Activated CD8-positive, alpha-beta memory T cell treated with anti-CD3 and anti-CD28 coated beads, Interleukin-2, amount 50 U/mL, for 1 hour (primary cell): ENCODE results near the gene SPOCK2.
"Not testable (repeated sequence)": the region's sequence is repeated elsewhere in the genome, so short reads cannot be mapped to it uniquely, and the experiment has no call there.

Experiments
- DNase-seq: peaks from one replicate; pipeline ENCODE4 v3.0.0-alpha.2; 2020; ENCODE audit errors: extremely low read depth

Gene SPOCK2

DNA sequence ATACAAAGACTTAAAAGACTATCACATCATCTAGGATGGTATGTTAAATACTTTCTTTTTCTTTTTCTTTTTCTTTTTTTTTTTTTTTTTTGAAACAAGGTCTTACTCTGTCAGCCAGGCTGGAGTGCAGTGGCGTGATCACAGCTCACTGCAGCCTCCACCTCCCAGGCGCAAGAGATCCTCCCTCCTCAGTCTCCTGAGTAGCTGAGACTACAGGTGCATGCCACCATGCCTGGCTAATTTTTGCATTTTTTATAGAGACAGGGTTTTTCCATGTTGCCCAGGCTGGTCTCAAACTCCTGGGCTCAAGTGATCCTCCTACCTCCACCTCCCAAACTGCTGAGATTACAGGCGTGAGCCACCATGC is 19.6 kb upstream of the SPOCK2 start:
- DNase-seq = not testable (repeated sequence)

DNA sequence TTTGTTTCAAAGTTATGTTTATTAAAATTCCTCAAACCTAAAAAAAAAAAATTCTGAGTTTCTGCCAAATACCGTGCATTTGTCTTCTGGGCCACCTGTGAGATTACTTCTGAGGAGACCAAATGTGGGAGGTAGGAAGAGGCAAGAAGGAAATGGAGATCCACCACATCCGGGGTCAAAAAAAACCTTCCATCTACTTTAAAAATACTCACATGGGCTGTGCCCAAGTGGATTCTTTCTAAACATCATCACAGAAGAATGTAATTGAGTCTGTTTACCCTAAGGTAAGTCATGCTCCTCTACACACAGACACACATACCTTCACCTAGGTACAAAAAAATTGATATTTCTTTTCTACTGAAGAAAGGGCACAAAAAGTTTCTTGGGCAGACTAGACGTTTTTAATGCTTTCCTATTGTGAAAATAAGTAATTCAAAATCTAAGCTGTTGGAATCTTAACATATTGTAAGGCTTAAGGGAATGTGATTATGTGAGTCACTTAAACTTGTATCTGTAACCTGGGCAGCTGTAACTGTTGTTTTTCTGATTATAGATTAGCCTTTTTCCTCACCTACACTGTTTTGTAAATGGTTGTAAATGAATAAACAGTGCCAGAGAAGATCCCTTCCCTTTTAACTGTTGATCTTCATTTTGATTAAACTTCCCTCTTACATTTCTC is 19.1 kb upstream of the SPOCK2 start:
- no peak for DNase-seq

- no peak for DNase-seq
Observed at GRCh38 chr10:72106896-72107295, 18.5 kb upstream of the SPOCK2 start.

GRCh38 chr10:72106154-72106849 is 18.0 kb upstream of the SPOCK2 start:
- no peak for DNase-seq

- no peak for DNase-seq
Observed at GRCh38 chr10:72105710-72106109, 17.4 kb upstream of the SPOCK2 start.

DNA sequence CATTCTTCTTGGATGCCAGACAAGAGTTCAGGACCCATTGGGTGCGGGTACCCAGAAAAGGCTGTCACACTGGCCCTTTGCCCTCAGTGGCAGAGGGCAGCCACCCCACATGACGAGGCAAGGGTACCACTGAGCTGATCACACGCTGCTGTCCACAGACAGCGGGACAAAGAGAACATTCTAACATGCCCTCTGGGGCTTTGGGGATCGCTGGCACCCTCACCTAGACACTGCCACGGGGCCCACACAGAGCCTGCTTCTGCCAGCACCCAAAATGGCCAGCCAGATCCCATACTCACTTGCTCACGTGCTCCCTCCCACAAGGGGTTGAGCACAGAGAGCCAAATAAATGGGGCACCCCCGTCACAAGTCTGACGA is 16.7 kb upstream of the SPOCK2 start:
- DNase-seq = no peak

GRCh38 chr10:72104472-72105097 is 16.2 kb upstream of the SPOCK2 start:
- DNase-seq = no peak

GRCh38 chr10:72099600-72099921 is 11.2 kb upstream of the SPOCK2 start:
- DNase-seq = no peak

GRCh38 chr10:72098836-72099599 is 10.7 kb upstream of the SPOCK2 start:
- DNase-seq = no peak

- no peak for DNase-seq
Observed at GRCh38 chr10:72098301-72098835, 10.0 kb upstream of the SPOCK2 start.

- no peak for DNase-seq
Observed at GRCh38 chr10:72097448-72098300, 9.3 kb upstream of the SPOCK2 start.

DNA sequence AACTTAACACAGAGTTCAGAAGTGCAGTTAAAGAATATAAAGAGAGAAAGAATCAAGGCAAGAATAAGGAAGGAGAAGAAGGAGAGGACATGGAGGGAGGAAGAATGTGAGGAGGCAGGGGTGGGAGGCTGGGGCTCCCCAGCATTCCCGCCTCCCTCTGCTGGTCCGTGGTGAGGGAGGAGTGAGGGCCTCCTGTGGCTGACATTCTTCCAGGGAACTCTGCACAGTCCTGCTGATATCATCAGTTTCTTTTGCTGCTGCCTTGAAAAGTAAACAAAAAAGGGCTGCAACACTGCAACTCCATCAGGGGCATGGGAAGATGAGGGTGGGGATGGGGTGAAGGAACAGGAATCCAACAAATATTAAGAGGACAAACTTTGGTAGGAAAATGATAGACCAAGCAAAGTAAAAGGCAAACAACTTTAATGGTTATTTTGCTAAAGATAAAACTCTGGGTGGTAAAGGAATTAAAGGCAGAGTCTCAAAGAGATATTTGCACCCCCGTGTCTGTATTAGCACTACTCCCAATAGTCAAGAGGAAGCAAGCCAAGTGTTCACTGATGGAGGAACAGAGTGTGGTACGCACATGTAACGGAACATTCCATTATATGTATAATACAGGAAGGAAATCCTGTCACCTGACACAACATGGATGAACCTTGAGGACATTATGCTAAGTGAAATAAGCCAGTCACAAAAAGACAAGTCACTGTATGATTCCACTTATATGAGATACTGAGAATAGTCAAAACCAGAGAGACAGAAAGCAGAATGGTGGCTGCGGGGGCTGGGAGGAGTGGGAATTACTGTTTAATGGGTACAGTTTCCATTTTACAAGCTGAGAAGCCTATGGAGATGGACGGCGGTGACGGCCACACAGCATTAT is 8.0 kb upstream of the SPOCK2 start:
- no peak for DNase-seq

- no peak for DNase-seq
Observed at GRCh38 chr10:72095195-72095594, 6.8 kb upstream of the SPOCK2 start.

GRCh38 chr10:72094574-72094973 is 6.2 kb upstream of the SPOCK2 start:
- no peak for DNase-seq

- no peak for DNase-seq
Observed at GRCh38 chr10:72093450-72093849, 5.1 kb upstream of the SPOCK2 start.

GRCh38 chr10:72092987-72093386 is 4.6 kb upstream of the SPOCK2 start:
- no peak for DNase-seq

- no peak for DNase-seq
Observed at GRCh38 chr10:72092171-72092924, 4.0 kb upstream of the SPOCK2 start.

DNA sequence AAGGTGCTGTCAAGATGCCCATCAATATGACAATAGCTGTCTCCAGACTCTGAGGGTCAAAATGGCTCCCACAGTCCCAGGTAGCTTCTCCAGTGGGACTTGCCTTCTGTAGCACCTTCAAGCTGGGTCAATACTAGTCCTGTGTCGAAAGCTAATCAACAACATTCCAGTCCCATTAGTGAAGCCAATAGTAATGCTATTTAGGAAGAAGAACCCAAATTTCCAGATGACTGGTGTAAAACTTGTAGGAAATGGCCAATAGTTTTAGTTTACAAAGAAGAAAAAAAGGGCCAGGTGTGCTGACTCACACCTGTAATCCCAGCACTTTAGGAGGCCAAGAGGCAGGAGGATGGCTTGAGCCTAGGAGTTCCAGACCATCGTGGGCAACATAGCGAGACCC is 2.0 kb upstream of the SPOCK2 start:
- DNase-seq = no peak

DNA sequence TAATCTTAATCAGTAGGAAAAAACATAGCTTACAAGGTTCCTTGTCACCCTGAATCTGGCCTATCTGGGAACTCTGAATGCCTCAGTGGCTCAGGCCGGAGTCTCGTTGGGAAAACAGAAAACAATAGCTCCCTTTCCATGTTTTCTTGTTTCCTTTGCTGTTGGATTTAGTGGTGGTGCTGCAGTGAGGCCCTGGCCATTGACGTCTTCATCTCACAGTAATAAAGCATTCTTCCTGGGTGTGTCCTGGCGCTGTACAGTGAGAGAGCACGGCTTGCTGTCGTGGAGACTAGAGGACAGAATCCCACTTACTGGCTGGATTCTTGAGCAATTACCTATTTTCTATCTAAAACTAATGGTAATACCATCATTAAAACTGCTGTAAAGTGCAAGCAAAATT is 1.3 kb upstream of the SPOCK2 start:
- DNase-seq = no peak
